ENCODE data around the gene ALPK3. TPM values are rescaled to one million over a fixed set of nuclear protein-coding genes. Genes with fewer than 3 reads are reported as not detected.

The ALPK3 gene
- polyA plus RNA-seq, 1 experiment: 0.06 TPM

DNA sequence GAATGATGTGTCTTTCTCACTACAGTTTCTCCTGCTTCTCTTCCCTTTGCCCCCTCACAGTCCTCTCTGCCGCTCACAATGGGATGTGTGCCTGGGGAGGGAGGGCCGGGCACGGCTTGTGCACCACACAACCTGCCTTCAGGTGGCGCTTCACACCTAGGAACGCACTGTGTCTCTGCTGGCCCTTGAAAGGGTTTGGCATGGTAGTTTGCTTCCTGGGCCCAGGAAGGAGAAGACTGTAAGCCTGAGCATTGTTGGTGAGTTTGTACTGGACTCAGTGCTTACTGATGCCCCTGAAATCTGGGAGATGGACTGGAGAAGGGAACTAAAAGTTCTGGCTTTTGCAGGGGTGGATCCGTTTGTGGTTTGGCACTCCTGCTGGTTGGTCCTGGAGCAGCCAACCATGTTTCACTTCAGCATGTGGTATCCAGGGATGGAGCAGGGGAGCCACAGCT lies 9.2 kb downstream of the ALPK3 start:
- ChIA-PET CTCF (interaction anchor here (1.4 kb wide), 1 partner anchor 8 kb away, joined by 4 read pairs; no protein-coding TSS in a partner anchor), POLR2A (no interaction called here)
- Histone ChIP-seq H3K4me3 (ENCODE audit: low read depth, low read length) (no peak overlapping the region), H3K36me3 (ENCODE audit: control insufficient read depth, insufficient read depth, low read length) (no peaks in the 10 kb centered on the region), H3K27me3 (ENCODE audit: control insufficient read depth, insufficient read depth, low read length) (peaks cover 7% of the 10 kb centered on the region)
- TF ChIP-seq, protein P1, sequence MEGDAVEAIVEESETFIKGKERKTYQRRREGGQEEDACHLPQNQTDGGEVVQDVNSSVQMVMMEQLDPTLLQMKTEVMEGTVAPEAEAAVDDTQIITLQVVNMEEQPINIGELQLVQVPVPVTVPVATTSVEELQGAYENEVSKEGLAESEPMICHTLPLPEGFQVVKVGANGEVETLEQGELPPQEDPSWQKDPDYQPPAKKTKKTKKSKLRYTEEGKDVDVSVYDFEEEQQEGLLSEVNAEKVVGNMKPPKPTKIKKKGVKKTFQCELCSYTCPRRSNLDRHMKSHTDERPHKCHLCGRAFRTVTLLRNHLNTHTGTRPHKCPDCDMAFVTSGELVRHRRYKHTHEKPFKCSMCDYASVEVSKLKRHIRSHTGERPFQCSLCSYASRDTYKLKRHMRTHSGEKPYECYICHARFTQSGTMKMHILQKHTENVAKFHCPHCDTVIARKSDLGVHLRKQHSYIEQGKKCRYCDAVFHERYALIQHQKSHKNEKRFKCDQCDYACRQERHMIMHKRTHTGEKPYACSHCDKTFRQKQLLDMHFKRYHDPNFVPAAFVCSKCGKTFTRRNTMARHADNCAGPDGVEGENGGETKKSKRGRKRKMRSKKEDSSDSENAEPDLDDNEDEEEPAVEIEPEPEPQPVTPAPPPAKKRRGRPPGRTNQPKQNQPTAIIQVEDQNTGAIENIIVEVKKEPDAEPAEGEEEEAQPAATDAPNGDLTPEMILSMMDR (IDR thresholded peaks at IDR 0.05; ENCODE audit: insufficient read depth, low read depth, low read length): peak; percentile 20; the same call in 1 of the 2 replicates
- no peak for DNase-seq (ENCODE audit: low read depth)

DNA sequence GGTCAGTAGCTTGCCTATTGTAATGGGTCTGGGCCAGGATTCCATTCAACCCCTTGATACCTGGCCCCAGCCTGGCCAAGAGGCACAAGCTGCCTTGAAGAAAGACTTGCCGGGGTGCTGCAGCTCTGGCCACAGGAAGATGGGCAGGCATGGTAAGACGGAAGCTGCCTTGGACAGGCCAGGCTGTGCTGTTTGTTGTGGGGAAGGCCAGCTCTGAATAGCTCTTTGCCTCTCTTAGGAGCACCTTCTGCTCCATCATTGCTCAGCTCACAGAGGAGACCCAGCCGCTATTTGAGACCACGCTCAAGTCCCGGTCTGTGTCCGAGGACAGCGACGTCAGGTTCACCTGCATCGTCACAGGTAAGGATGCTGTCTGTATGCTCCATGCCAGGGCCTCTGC lies 10.1 kb downstream of the ALPK3 start:
- peaks cover 6% of the 10 kb centered on the region for H3K27me3 ChIP-seq (ENCODE audit: control insufficient read depth, insufficient read depth, low read length)
- H3K4me3 ChIP-seq (ENCODE audit: low read depth, low read length): no peak overlapping the region
- no peak for DNase-seq (ENCODE audit: low read depth)
- POLR2A ChIA-PET: no interaction called here
- CTCF ChIA-PET: interaction anchor here (0.6 to 1.4 kb wide), 3 partner anchors 9 to 101 kb away, joined by 3 to 4 read pairs (median 4); no protein-coding TSS in a partner anchor
- TF ChIP-seq, protein P1 (IDR thresholded peaks at IDR 0.05; ENCODE audit: insufficient read depth, low read depth, low read length): no peak
- no peaks in the 10 kb centered on the region for H3K36me3 ChIP-seq (ENCODE audit: control insufficient read depth, insufficient read depth, low read length)

DNA sequence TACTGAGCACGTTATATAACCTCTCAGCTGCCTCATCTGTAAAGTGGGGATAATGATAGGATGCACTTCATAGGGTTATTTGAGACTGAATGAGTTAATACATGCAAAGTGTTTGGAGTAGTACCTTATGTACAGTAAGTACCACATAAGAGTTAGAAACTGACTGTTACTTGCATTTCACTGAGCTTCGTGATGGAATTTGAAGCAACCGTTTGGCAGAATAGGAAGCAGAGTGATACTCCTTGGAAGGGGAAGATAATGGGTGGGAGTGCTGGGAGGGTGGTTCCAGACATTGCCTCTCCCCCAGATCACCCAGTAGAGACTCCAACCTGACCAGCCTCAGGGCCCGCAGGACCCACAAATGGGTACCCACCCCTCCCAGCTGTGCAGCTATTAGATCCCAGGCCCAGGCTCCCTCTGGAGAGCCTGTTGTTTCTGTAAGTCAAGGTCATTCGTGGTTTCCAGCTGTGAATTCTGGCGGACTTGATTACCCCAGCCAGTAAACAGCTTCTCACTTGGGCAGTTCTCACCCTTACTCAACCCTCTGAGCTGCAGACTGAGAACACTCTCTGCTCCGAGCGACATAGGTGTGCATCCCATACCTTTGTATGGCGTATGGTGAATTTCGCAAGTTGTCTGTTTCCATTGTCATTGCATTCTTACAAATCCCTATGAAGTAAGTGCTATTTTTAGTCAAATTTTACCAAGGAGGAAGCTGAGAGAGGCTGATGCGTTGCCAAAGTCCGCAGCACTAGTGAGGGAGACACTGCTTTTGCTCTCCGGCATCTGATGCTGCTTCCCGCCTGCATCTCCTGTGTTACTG lies 11.1 kb downstream of the ALPK3 start:
- H3K36me3 ChIP-seq (ENCODE audit: control insufficient read depth, insufficient read depth, low read length): no peaks in the 10 kb centered on the region
- no peak overlapping the region for H3K4me3 ChIP-seq (ENCODE audit: low read depth, low read length)
- no peak for DNase-seq (ENCODE audit: low read depth)
- CTCF ChIA-PET: interaction anchor here (0.6 to 1.2 kb wide), 6 partner anchors 11 to 240 kb away, joined by 3 to 4 read pairs (median 3); partner anchors contain the start of gene ALPK3
- TF ChIP-seq, protein P1 (IDR thresholded peaks at IDR 0.05; ENCODE audit: insufficient read depth, low read depth, low read length): no peak
- POLR2A ChIA-PET: interaction anchor here (0.6 kb wide), 1 partner anchor 24 kb away, joined by 3 read pairs; no protein-coding TSS in a partner anchor
- H3K27me3 ChIP-seq (ENCODE audit: control insufficient read depth, insufficient read depth, low read length): peaks cover 5% of the 10 kb centered on the region

DNA sequence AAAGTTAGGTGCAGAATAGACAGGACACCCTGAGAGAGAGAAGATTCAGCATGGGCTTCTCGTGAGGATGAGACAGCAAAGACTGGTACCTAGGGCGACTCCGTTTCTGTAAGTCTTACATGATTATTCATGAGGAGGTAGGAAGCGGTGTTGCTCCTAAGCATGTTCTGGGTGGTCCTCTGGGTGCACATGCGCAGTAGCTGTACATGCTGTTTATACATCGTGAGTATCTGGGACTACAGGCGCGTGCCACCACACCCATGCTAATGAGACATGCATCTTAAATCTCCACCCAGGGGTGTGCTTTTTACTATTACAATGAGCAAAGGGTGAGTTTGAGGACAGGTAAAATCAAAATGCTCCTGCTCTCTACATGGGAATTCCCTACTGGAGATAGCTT lies 12.3 kb downstream of the ALPK3 start:
- ChIA-PET CTCF (interaction anchor here (0.6 to 1.2 kb wide), 3 partner anchors 13 to 99 kb away, joined by 3 to 4 read pairs (median 3); partner anchors contain the start of gene ALPK3), POLR2A (no interaction called here)
- Histone ChIP-seq H3K4me3 (ENCODE audit: low read depth, low read length) (no peak overlapping the region), H3K27me3 (ENCODE audit: control insufficient read depth, insufficient read depth, low read length) (peaks cover 5% of the 10 kb centered on the region), H3K36me3 (ENCODE audit: control insufficient read depth, insufficient read depth, low read length) (no peaks in the 10 kb centered on the region)
- TF ChIP-seq, protein P1 (IDR thresholded peaks at IDR 0.05; ENCODE audit: insufficient read depth, low read depth, low read length): no peak
- DNase-seq (ENCODE audit: low read depth): no peak

DNA sequence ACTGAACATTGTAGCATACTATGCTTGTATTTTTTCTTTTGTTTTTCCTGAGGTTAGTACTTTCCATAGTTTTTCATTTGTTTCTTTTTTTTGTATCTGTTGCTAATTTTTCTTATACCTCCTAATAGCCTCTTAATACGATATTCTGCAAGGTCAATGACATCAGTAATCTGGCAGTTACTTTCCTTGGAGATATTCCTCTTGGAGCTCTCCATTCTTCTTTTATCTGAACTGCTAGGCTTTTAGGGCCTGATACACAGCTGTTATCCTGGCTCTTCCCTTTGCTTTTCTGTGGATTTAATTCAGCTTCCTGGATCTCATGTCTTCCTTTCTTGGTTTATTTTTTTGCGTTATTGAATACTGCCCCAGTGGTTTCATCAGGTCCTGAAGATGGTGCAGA lies 12.9 kb downstream of the ALPK3 start:
- ChIA-PET CTCF (no interaction called here), POLR2A (no interaction called here)
- TF ChIP-seq, protein P1 (IDR thresholded peaks at IDR 0.05; ENCODE audit: insufficient read depth, low read depth, low read length): no peak
- Histone ChIP-seq H3K4me3 (ENCODE audit: low read depth, low read length) (no peak overlapping the region), H3K27me3 (ENCODE audit: control insufficient read depth, insufficient read depth, low read length) (peaks cover 8% of the 10 kb centered on the region), H3K36me3 (ENCODE audit: control insufficient read depth, insufficient read depth, low read length) (no peaks in the 10 kb centered on the region)
- no peak for DNase-seq (ENCODE audit: low read depth)
